ENCODE results near the gene CTNNA3.

The CTNNA3 gene

DNA sequence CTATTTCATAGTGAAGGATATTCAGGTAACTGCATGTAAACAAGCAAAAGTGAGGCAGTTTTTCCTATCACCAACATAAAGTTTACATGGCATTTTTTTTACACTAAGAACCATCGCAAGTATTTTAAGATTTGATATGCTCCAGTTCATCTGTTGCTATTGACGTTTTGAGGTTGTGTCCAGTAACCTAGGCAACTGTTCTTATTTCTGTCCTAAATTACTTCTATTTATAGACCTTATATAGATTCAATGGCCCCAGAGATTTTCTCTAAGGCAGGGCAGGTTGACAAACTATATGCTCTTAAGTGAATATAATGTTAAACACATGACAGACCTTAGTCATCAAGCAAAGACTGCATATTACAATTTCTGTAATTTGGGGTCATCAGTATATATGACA, 1600.4 kb downstream of the CTNNA3 start:
- DNase-seq (ENCODE audit: low spot score) = no peak

- no peak for DNase-seq (ENCODE audit: low spot score)
Measured at GRCh38 chr10:66085906-66086305, 1610.1 kb downstream of the CTNNA3 start.

DNA sequence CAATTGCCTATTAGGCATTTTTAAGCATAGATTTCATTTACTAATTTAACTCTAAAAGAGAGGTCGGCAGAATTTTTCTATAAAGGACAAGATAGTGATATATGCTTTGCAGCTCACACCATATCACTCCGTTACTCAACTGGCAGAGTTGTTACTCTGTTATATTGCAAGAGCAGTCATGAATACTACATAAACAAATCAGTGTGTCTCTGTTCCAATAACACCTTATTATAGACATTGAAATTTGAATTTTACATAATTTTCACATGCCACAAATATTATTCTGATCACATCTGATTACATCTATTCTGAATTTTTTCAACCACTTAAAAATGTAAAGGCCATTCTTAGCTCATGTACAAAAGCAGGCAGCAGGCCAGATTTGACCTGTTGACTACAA, 1624.1 kb downstream of the CTNNA3 start:
- DNase-seq (ENCODE audit: low spot score) = no peak

- DNase-seq (ENCODE audit: low spot score) = no peak
Measured at GRCh38 chr10:66058594-66058993, 1637.4 kb downstream of the CTNNA3 start.

DNA sequence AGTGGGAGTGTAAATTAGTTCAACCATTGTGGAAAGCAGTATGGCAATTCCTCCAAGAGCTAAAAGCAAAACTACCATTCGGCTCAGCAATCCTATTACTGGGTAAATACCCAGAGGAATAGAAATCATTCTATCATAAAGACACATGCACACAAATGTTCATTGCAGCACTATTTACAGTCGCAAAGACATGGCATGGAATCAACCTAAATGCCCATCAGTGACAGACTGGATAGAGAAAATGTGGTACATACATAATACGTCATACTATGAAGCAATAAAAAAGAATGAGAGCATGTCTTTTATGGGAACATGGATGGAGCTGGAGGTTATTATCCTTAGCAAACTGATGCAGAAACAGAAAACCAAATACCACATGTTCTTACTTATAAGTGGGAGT, 1646.7 kb downstream of the CTNNA3 start:
- no peak for DNase-seq (ENCODE audit: low spot score)

- no peak for DNase-seq (ENCODE audit: low spot score)
Measured at GRCh38 chr10:66045859-66046258, 1650.1 kb downstream of the CTNNA3 start.

DNA sequence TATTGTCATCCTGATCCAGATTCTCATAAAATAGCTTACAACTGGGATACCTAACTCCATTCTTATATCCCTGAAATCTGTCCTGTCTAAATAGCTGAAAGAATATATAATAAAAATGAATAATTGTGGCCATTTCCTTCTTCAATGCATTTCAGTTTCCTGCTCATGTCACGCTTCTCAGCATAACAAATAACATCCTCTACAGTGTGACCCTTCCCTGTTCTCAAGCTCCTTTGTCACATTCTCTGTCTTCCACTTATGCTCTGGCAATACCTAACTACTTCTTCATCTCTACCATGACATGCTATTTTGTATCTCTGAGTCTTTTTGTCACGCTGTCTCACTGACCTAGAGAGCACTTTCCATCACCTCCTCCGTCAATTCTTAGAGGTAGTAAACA, 1654.2 kb downstream of the CTNNA3 start:
- DNase-seq (ENCODE audit: low spot score) = no peak

DNA sequence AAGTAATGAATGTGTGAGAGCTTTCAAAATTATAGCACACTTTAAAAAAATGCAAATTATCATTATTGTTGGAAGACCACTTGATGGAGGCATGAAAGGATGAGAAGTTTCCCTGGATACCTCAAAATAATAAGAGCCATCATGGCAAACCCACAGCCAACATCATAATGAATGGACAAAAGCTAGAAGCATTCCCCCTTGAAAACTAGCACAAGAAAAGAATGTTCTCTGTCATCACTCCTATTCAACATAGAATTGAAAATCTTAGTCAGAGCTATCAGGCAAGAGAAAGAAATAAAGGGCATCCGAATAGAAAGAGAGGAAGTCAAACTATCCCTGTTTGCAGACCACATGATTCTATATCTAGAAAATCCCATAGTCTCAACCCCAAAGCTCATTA, 1657.4 kb downstream of the CTNNA3 start:
- no peak for DNase-seq (ENCODE audit: low spot score)

DNA sequence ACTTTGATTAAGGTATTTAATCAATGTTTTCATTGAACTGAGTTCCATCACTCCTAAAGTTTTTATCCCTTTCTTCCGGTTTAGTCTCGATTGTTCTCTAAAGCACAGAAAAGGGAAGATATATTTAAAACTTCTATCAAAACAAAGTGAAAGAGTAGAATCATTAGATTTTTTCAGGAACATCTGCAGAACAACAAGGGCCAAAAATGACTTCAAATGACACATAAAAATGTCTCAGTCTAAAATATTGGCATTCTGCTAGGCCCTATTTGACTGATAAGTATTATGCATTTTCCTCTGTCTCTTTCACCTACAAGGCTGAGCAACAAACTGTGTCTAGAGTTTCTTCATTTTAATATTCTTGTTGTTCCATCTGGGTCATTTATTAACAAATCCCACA, 1669.7 kb downstream of the CTNNA3 start:
- no peak for DNase-seq (ENCODE audit: low spot score)

DNA sequence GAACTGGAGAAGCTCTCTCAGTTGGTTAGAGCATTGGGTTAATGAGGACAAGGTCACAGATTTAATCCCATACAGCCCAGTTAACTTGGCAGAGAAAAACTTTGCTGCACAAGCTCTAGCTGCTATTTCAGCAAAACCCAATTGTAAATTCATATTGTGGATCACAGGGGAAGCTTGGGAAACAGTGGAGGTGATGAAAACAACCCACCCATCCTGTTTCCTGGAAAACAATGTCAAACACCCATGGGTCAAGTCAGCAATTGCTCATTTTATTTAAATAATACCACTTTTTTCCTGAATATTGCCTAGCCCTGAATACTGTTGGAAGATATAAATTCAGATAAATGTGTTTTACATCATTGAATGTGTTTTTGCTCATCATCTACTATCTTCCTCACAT, 1670.8 kb downstream of the CTNNA3 start:
- no peak for DNase-seq (ENCODE audit: low spot score)

GRCh38 chr10:66021423-66021822, 1674.6 kb downstream of the CTNNA3 start:
- DNase-seq (ENCODE audit: low spot score) = no peak

- DNase-seq (ENCODE audit: low spot score) = no peak
Measured at GRCh38 chr10:66008221-66008620, 1687.8 kb downstream of the CTNNA3 start.

DNA sequence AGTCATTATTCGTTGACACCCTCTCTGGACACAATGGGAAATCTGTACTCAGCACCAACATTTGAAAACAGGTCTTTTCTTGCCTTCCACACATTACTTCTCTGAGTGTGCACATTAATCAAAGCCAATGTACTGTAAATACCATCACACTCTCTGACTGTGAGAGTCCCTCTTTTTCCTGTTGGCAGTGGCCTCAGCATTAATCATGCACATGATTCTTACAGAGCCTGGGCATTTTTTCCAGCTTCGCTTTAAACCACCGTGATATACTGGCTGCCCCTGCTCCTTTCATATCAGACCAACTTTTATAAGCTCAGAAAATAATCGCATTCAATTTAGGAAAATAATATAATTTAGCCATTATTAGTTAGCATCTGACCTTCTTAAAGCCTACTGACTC, 1689.6 kb downstream of the CTNNA3 start:
- no peak for DNase-seq (ENCODE audit: low spot score)

- no peak for DNase-seq (ENCODE audit: low spot score)
Measured at GRCh38 chr10:65993451-65993850, 1702.5 kb downstream of the CTNNA3 start.

- no peak for DNase-seq (ENCODE audit: low spot score)
Measured at GRCh38 chr10:65968871-65969270, 1727.1 kb downstream of the CTNNA3 start.

- DNase-seq (ENCODE audit: low spot score) = no peak
Measured at GRCh38 chr10:65968437-65968836, 1727.6 kb downstream of the CTNNA3 start.

DNA sequence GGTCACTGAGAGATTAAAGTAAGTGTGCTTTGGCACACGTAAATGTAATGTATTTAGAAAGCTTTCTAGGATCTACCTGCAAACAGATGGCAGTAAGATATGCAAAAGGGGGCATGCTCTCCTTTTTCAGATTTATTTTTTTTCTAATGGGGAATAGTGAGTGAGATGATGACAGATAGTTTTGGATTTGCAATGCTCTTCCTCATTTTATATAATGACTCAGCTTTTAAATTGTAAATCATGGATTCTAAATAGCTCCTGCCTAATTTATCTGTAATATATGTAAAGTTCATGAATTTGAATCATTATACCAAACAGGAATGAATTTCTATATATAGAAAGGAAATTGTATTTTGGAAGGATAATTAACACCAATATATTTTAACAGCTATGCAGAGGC, 1731.8 kb downstream of the CTNNA3 start:
- DNase-seq (ENCODE audit: low spot score) = no peak

DNA sequence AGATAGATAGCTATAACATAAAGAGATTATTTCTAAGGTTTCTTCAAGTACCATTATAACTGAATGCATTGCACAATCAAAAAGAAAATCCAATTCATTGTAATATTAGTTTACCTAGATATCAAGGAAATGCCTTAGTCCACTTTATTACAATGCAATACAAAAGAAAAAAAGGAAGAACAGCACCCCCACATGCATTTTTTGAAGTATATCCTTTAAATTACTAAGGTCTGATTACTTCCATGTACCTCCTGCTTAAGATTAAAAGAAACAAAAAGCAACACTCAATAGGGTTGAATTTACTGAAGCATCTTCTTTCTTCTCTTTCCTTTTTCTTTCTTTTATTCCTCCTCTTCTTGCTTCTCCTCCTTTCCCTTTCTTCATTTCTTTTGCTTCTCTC, 1743.9 kb downstream of the CTNNA3 start:
- no peak for DNase-seq (ENCODE audit: low spot score)

DNA sequence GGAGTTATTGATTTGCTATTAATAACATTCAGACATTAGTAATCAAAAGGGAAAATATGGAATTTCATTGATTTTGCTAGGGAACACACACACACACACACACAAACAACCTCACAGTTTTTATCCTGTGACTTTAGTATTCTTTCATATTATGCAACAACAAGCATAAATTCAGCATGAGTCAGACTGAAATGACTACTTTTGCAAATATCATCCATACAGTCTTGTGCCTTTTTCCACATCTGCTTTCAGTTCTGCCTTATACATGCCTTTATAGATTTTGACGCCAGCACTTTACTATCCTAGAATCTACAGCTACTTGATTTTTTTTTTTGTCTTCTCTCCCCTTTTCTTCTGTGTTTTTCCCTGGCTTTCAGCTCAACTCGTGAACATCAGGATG, 1745.9 kb downstream of the CTNNA3 start:
- DNase-seq (ENCODE audit: low spot score) = no peak

DNA sequence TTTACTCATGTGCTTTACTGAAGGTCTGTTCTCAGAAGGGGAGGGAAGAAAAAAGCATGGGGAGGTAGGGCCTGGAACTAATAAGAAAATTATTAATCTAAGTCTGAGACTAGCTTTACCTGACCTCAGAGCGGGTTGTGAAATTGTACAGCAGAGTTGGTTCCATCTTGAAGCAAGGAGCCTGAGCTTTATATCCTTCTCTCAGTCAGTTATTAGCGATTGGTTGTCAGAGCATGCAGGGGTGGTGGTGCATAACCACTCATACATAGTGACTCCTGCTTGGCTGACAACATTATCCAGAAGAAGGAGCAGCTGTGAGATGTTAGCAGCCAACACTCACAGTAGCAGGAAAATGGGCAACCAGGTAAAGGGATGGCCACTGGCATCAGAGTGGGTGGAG, 1746.5 kb downstream of the CTNNA3 start:
- no peak for DNase-seq (ENCODE audit: low spot score)

GRCh38 chr10:65945061-65945460, 1750.9 kb downstream of the CTNNA3 start:
- no peak for DNase-seq (ENCODE audit: low spot score)

- no peak for DNase-seq (ENCODE audit: low spot score)
Measured at GRCh38 chr10:65943451-65943850, 1752.5 kb downstream of the CTNNA3 start.

DNA sequence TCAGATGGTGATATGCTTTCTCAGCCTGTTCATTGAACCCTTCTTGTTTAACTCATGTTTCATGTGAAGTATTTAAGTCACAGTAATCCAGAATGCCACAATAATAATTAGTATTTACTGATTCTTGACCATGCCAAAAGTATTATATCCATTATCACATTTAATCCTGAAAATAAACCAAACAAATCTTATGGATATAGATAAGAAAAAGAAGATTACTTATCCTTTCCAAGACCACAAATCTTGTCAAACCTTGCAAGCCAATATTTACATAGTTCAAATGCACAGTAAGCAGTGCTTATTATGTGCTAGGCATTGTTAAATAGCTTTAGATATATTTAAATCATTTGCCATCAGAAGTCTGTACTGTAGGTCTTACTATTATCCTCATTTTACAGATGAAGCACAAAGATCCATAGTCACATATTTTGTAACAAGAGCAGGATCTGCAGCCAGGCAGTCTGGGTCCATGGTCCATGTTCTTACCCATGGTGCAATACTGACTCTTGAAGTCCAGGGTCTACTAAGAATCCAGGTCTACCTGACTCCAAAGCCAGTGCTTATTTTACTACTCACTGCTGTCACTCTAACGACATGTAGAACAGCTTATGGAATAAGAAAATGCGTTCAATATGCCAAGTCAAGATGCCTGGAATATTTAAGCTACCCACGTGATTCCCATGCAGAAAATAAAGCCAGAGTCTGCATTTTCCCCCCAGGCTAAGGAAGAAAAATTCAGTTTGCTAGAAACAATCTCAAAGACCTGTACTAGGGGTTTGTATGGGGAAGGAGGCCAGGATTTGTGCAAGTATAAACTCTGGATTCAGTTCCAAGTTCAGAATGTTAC, 1755.0 kb downstream of the CTNNA3 start:
- no peak for DNase-seq (ENCODE audit: low spot score)

DNA sequence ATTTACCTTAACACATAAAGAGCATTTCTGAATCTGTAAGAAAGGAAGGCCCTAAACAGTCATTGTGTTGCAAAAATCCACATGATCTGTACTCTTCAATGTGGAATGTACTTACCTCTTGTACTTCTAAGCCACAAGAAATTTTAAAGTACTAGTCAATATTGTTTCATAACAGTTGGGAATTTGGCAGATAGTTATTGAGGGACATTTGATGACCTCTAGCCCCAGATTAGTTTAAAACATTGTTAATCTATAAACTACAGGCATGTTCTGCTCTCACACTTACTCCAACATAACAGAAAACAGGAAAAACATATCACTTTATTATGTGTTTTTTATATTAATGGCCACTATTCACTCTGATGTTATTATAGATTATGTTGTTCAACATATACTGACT, 1755.9 kb downstream of the CTNNA3 start:
- DNase-seq (ENCODE audit: low spot score) = no peak
